Central memory CD8-positive, alpha-beta T cell (primary cell): ENCODE results near the gene ATP9A.
"Not testable (repeated sequence)": the region's sequence is repeated elsewhere in the genome, so short reads cannot be mapped to it uniquely, and the experiment has no call there.

ENCODE experiments used
- ATAC-seq: fragments of 150-1000 bp; cut with Tn5 transposase; replicated peaks from 2 replicates; pipeline ENCODE4 v1.10.0; 2022; ENCODE audit warnings: mild to moderate bottlenecking, moderate FRiP score, moderate number of reproducible peaks; ENCODE audit not compliant: poor library complexity, severe bottlenecking; ENCODE audit errors: extremely low read depth
- DNase-seq, 2 donors: peaks; one replicate each; pipeline ENCODE4 v3.0.0; 2021; ENCODE audit warnings: low spot score in 2 of 2
- H3K27ac Mint-ChIP-seq: one replicate; pipeline ENCODE4 v1.8.0; 2022; ENCODE audit warnings: low read depth, mild to moderate bottlenecking, moderate library complexity, mixed read lengths
- H3K27me3 Mint-ChIP-seq: one replicate; pipeline ENCODE4 v1.8.0; 2022; ENCODE audit warnings: mixed read lengths
- H3K36me3 Mint-ChIP-seq: one replicate; pipeline ENCODE4 v1.8.0; 2022; ENCODE audit warnings: mild to moderate bottlenecking, moderate library complexity, mixed read lengths; ENCODE audit not compliant: insufficient read depth
- H3K4me1 Mint-ChIP-seq: one replicate; pipeline ENCODE4 v1.8.0; 2022; ENCODE audit warnings: mixed read lengths
- H3K4me3 Mint-ChIP-seq: one replicate; pipeline ENCODE4 v1.8.0; 2022; ENCODE audit warnings: mild to moderate bottlenecking, moderate library complexity, mixed read lengths
- H3K9me3 Mint-ChIP-seq: one replicate; pipeline ENCODE4 v1.8.0; 2022; ENCODE audit warnings: mixed read lengths

ATP9A gene

DNA sequence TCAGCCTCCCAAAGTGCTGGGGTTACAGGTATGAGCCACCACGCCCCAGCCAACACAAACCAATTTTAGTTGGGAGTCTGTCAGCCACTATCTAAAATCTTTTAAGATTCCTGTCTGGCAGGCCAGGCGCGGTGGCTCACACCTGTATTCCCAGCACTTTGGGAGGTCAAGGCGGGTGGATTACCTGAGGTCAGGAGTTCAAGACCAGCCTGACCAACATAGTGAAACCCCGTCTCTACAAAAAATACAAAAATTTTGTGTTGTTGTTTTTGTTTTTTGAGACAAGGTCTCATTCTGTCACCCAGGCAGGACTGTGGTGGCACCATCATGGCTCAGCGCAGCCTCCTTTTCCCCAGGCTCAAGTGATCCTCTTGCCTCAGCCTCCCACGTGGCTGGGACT lies 27.9 kb downstream of the ATP9A start:
- H3K27ac Mint-ChIP-seq, H3K4me1 Mint-ChIP-seq, ATAC-seq, H3K4me3 Mint-ChIP-seq, H3K27me3 Mint-ChIP-seq, H3K36me3 Mint-ChIP-seq, H3K9me3 Mint-ChIP-seq, DNase-seq: not testable (repeated sequence)

DNA sequence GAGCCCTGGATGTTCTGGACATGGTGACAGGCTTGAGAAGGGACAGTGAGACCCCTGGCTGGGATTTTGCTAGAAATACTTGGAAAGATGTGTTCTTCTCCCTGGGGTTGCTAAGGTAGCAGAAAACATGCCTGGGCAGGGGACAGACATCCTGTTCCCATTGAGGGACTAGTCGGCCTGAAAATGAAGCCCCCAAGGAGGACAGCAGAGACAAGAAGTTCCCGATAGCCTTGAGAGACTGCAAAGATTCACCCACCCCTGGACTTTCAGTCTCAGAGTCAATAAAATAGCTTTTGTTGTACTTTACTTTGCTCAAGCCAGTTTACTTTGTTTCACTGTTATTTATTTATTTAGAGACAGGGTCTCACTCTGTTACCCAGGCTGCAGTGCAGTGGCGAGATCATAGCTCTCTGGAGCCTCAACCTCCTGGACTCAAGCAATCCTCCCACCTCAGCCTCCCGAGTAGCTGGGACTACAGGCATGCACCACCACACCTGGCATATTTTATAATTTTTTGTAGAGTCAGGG lies 28.4 kb downstream of the ATP9A start:
- H3K27ac Mint-ChIP-seq: no peak overlapping the region
- ATAC-seq: no peak
- DNase-seq: no peak
- peaks cover 9% of the 10 kb centered on the region for H3K4me1 Mint-ChIP-seq
- no peaks in the 10 kb centered on the region for H3K36me3 Mint-ChIP-seq
- H3K4me3 Mint-ChIP-seq: no peak overlapping the region
- no peaks in the 10 kb centered on the region for H3K27me3 Mint-ChIP-seq
- H3K9me3 Mint-ChIP-seq: no peaks in the 10 kb centered on the region

DNA sequence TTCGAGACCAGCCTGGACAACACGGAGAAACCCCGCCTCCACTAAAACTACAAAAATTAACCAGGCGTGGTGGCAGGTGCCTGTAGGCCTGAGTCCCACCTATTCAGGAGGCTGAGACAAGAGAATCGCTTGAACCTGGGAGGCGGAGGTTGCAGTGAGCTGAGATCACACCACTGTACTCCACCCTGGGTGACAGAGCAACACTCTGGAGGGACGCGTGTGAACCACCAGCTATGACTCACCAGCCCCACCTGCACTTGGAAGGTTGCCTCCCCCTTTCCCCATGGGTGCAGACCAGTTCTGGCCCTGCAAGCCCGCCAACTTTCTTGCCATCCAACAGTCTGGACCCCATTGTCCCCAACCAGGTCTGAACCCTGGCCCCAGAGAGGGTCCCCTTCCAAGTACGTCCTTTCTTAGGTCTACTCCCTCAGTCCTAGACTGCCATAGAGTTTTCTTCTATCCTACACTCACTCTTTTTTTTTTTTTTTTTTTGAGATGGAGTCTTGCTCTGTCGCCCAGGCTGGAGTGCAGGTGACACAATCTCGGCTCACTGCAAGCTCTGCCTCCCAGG lies 29.2 kb downstream of the ATP9A start:
- no peaks in the 10 kb centered on the region for H3K36me3 Mint-ChIP-seq
- ATAC-seq: no peak

DNA sequence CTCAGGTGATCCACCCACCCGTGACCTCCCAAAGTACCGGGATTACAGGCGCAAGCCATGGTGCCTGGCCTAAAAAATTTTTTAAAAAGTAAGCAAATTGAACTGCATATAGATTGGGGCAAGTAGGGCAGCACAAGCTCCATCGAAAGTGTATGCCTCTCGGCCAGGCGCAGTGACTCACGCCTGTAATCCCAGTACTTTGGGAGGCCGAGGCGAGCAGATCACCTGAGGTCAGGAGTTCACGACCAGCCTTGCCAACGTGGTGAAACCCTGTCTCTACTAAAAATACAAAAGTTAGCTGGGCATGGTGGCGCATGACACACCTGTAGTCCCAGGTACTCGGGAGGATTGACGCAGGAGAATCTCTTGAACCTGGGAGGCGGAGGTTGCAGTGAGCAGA lies 29.9 kb downstream of the ATP9A start:
- H3K9me3 Mint-ChIP-seq, H3K36me3 Mint-ChIP-seq, H3K4me1 Mint-ChIP-seq, ATAC-seq, H3K27me3 Mint-ChIP-seq, H3K27ac Mint-ChIP-seq, DNase-seq, H3K4me3 Mint-ChIP-seq: not testable (repeated sequence)

More for the DNA sequence above, 29.2 kb downstream of the ATP9A start:
- no peak for DNase-seq
- Mint-ChIP-seq H3K27ac (no peak overlapping the region), H3K27me3 (no peaks in the 10 kb centered on the region), H3K9me3 (no peaks in the 10 kb centered on the region), H3K4me1 (peaks cover 9% of the 10 kb centered on the region), H3K4me3 (no peak overlapping the region)

DNA sequence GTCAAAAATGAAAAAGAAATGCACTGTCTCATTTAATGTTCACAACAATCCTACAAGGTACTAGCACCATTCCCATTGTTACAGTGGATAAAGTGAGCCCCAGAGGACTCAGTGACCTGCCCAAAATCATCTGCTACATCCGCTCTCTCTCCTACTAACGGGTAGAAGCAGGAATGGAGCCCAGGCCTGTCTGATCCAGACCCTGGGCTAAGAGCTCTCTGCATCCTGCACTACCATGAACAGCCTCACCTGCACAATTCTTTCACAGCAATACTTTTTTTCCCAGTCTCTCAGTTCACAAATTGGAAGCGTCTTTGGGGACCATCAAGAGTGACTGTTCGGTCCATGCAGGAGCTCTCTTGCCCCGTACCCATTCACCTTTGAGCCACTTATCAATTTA lies 31.2 kb downstream of the ATP9A start:
- H3K9me3 Mint-ChIP-seq: no peaks in the 10 kb centered on the region
- ATAC-seq: no peak
- H3K4me3 Mint-ChIP-seq: no peak overlapping the region
- peaks cover 15% of the 10 kb centered on the region for H3K4me1 Mint-ChIP-seq
- no peaks in the 10 kb centered on the region for H3K27me3 Mint-ChIP-seq
- no peak overlapping the region for H3K27ac Mint-ChIP-seq
- H3K36me3 Mint-ChIP-seq: no peaks in the 10 kb centered on the region
- DNase-seq: no peak

DNA sequence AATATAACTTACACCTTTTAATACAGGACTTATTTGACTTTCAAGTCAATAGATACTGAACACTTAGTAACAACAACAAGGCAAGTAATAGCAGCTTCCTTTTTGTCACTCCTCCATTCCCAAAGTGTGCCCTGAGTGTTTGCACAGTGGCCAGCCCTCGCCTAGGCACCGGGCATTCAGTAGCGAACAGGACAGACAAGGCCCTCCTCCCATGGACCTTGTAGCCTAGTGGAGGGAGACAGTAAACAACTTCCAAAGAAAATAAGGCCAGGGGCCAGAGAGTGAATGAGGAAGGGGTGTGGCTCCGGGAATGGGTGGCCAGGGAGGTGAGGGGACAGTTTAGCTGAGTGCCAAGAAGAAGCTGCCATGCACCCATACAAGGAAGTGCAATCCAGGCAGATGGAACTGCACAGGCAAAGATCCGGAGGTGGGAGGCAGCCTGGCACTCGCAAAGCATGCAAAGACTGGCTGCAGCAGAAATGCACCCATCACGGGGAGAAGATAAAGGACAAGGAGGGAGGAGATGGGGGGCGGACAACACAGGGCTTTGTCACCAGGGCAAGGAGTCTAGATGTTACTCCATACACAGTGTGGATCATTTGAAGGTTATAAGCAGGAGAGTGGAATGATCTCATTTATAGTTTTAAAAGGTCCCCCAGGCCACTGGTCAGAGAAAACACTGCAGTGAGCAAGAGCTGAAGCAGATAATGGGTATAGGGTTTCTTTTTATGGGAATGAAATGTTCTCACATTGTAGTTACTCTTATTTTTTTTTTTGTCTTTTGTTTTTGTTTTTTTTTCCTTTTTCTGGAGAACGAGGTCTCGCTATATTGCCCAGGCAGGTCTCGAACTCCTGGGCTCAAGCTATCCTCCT lies 32.2 kb downstream of the ATP9A start:
- peaks cover 15% of the 10 kb centered on the region for H3K4me1 Mint-ChIP-seq
- H3K9me3 Mint-ChIP-seq: no peaks in the 10 kb centered on the region
- no peaks in the 10 kb centered on the region for H3K36me3 Mint-ChIP-seq
- no peak for ATAC-seq
- DNase-seq: no peak
- H3K4me3 Mint-ChIP-seq: no peak overlapping the region
- no peaks in the 10 kb centered on the region for H3K27me3 Mint-ChIP-seq
- H3K27ac Mint-ChIP-seq: no peak overlapping the region

DNA sequence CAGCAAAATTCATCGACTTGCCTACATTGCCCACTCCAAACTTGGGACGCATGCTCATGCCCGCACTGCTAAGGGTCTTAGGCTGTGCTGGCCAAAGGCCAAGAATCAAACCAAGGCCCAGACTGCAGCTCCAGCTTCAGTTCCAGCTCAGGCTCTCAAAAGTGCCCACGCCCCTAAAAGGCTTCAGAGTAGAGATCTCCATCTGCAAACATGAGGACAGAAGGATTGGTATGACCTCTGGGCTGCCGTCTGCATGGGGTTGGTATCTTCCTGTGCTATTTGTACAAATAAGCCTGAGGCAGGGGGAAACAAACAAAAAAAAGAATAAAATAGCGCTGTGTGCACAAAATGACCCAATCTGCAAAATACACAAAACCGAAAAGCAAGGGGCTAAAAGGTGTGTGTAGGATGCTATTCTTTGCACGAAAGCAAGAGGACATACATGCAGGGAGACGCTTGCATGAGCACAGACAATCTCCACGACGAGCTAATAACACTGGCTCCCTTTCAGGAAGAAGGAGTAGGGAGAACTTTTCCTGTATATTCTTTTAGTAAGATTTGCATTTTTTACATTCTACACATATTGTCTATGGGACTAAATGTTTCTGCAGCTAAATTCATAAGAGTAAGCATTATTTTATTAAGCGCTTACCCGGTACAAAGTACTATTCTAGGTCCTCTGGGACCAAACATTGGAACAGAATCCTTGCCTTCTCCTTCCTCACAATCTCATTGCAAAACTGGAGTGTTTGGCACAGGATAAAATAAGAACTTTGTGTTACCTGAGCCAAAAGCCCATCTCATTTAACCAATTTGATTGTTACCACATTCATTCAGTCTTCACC lies 33.1 kb downstream of the ATP9A start:
- ATAC-seq (no peak), DNase-seq (no peak)
- no peak overlapping the region for H3K27ac Mint-ChIP-seq
- H3K36me3 Mint-ChIP-seq: no peaks in the 10 kb centered on the region
- H3K9me3 Mint-ChIP-seq: no peaks in the 10 kb centered on the region
- peaks cover 15% of the 10 kb centered on the region for H3K4me1 Mint-ChIP-seq
- no peak overlapping the region for H3K4me3 Mint-ChIP-seq
- H3K27me3 Mint-ChIP-seq: no peaks in the 10 kb centered on the region

DNA sequence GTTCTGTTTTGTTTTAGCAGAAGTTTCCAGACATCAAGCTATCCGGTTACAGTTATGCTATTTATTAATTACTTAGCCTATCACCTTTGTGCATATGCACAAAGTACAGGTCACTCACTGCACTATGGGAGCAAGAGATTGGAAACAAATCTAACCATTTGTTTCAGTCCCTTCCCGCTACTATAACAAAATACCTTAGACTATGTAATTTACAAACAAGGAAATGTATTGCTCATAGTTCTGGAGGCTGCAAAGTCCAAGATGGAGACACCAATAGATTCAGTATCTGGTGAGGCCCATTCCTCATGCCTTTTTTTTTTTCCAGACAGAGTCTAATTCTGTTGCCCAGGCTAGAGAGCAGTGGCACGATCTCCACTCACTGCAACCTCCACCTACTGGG lies 35.1 kb downstream of the ATP9A start:
- H3K4me1 Mint-ChIP-seq: peaks cover 6% of the 10 kb centered on the region
- H3K4me3 Mint-ChIP-seq: no peak overlapping the region
- peaks cover 2% of the 10 kb centered on the region for H3K36me3 Mint-ChIP-seq
- H3K27me3 Mint-ChIP-seq: no peaks in the 10 kb centered on the region
- no peak for DNase-seq
- ATAC-seq: no peak
- H3K27ac Mint-ChIP-seq: no peak overlapping the region
- H3K9me3 Mint-ChIP-seq: no peaks in the 10 kb centered on the region

DNA sequence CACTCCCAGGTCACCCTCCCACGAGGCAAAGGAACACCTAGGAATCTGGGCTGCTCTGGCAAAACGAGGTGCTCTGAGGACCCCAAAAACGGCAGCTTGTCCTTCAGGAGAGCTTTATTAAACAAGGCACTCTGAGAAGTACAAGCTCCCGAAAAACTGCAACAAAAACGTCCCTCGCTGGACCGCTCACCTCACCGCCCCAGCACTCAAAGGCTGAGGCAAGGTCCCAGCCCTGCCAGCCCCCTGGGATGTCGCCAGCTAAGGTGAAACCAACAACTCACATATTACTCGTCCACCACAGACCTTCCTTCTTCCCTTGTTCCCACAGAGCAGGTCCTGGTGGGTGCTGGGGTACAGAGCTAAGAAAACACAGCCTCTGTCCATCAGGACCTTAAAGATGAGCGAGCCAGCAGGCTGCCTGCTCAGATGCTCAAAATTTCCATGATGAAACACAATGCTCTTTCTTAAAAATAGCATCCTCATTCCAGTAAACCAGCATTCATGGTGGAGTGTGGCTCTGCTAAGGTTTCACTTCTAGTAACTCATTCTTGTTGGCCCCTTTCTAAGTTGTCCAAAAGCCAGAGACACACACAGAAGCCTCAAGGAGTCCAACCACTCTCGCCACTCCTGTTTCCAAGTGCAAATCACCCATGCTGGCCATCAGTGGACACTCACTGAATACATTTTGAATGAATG lies 35.9 kb downstream of the ATP9A start:
- Mint-ChIP-seq H3K4me3 (no peak overlapping the region), H3K9me3 (no peaks in the 10 kb centered on the region), H3K27ac (no peak overlapping the region), H3K36me3 (peaks cover 2% of the 10 kb centered on the region), H3K27me3 (no peaks in the 10 kb centered on the region), H3K4me1 (peaks cover 6% of the 10 kb centered on the region)
- ATAC-seq (no peak), DNase-seq (no peak)

DNA sequence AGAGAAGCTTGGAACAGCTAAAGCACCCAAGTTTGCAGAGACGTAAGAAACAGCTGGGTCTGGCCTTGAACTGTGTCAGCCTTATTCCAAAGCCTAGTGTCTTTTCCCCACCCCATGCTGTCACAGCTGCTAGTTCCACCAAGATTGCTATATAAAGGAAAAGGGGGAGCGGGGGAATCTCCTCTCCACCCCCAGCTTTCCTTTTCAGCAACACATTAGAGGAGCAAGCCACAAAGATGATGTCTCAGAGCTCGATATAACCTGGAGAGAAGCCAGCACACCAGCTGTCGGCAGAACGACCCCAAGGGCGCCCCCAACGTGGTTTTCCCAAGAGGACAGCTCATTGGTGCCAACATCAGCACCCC lies 36.5 kb downstream of the ATP9A start:
- no peak overlapping the region for H3K27ac Mint-ChIP-seq

DNA sequence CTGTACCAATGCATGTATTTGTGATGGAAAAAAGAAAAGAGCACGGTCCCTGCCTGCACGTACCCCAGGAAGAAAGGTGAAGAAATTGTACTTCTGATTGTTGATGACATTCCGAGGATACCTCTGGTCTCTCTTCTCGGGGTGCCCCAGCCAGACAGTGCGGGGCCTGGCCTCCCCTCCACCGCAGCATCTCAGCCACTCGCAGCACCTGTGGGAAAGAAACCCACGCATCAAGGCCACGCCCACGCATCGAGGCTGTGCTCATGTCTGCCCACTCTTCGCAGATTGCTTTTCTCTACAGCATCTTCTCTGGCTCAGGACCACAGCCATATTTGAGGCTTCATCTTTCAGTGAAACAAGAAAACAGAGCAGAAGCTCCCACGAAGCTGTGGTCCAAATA lies 38.4 kb downstream of the ATP9A start:
- H3K4me1 Mint-ChIP-seq: peaks cover 6% of the 10 kb centered on the region
- H3K27ac Mint-ChIP-seq: no peak overlapping the region
- H3K36me3 Mint-ChIP-seq: peaks cover 2% of the 10 kb centered on the region
- ATAC-seq: no peak
- DNase-seq: no peak
- H3K9me3 Mint-ChIP-seq: no peaks in the 10 kb centered on the region
- no peak overlapping the region for H3K4me3 Mint-ChIP-seq
- H3K27me3 Mint-ChIP-seq: no peaks in the 10 kb centered on the region

More for the DNA sequence above, 36.5 kb downstream of the ATP9A start:
- Mint-ChIP-seq H3K36me3 (peaks cover 2% of the 10 kb centered on the region), H3K9me3 (no peaks in the 10 kb centered on the region), H3K27me3 (no peaks in the 10 kb centered on the region), H3K4me3 (no peak overlapping the region), H3K4me1 (peaks cover 6% of the 10 kb centered on the region)
- ATAC-seq: no peak
- no peak for DNase-seq

DNA sequence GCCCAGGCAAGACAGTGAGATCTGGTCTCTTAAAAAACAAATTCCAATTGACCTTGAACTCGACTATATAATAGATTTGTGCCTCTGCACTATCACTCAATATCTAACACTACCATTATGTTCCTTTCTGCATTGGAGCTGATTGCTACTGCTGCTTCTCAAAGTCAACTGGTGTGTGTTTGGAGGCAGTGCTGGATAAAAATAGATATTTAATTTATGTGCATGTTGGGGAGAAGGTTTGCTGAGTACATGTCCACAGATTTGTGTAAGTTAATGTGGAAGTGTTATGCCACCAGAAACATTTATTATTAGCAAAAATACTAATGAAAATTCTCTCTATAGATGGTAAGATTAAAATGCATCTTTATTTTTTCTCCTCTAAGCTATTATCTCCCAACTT lies 39.5 kb downstream of the ATP9A start:
- no peak overlapping the region for H3K4me3 Mint-ChIP-seq
- no peak overlapping the region for H3K27ac Mint-ChIP-seq
- no peak for ATAC-seq

More for the DNA sequence above, 39.5 kb downstream of the ATP9A start:
- Mint-ChIP-seq H3K36me3 (peaks cover 2% of the 10 kb centered on the region), H3K9me3 (no peaks in the 10 kb centered on the region), H3K27me3 (no peaks in the 10 kb centered on the region), H3K4me1 (peaks cover 6% of the 10 kb centered on the region)
- no peak for DNase-seq
